Skeletal muscle cell (primary cell): ENCODE data around the gene RENBP.

Experiments
- DNase-seq: peaks from one replicate; pipeline ENCODE4 v3.0.0-alpha.2; 2010; ENCODE audit warnings: low read depth
- H3K4me3 ChIP-seq: 2 replicates; pipeline ENCODE4 v1.5.1; 2011; ENCODE audit warnings: low read depth, mild to moderate bottlenecking, control low read depth, low read length, moderate library complexity

Gene RENBP

DNA sequence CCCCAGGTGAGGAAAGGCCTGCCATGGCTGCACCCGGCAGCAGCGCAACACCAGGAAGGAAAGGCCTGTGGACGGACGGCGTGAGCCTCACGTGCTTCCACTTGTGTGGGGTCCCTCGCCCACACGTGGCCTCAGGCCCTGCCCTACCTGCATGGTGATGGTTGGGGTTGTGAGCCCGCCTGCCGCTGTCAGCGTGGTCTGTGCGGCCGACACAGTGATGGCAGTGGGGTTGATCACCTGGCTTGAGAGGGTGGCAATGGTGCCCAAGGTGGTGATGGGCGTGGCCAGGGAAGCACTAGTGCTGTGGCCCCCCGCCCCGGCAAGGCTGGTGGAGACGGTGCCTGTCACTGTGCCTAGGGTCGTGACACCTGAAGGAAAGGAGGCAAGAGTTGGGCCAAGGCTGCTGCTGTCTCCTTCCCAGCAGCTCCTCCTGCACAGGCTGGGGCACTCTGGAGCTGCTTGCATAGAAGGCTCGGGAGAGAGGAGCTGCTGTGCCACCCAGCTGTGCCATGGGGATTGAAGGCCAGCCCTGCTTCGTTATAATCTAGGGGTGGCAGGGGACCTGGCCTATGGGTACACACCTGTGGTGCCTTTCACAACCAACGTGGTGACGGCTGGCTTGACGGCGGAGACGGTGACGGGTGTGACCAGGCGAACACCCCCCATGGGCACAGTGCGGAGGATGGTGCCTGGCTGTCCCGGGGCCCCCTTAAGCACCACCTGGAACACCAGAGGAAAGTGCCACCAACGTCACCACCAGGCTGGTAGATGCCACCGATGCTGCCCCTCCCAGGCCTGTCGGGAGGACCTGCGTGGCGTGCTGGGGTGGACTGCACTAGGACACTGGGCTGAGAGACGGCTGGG, 11.8 kb upstream of the RENBP start:
- no peak for DNase-seq
- H3K4me3 ChIP-seq = no peak overlapping the region

DNA sequence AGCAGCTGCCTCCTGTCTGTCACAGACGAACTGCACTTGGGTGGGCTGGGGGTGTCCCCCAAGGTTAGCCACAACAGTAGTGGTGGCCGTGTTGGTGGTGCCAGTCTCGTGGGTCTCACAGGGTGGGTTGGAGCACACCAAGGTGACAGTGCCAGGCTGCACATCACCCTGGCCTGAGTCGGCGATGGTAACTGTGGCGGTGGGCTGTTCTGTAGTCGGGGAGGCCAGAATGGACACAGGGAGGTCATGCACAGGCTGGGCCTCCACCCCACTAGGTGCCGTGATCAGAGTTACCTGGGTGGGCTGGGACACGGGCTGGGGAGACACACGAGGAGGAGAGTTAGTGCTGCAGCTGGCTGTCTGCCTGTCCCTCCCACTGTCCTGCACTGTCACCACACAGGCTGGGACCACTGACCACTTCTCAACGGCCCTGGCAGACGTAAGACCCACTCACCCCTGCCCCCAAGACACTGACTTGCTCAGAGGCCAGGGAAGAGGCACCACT, 10.8 kb upstream of the RENBP start:
- no peak for DNase-seq
- no peak overlapping the region for H3K4me3 ChIP-seq

DNA sequence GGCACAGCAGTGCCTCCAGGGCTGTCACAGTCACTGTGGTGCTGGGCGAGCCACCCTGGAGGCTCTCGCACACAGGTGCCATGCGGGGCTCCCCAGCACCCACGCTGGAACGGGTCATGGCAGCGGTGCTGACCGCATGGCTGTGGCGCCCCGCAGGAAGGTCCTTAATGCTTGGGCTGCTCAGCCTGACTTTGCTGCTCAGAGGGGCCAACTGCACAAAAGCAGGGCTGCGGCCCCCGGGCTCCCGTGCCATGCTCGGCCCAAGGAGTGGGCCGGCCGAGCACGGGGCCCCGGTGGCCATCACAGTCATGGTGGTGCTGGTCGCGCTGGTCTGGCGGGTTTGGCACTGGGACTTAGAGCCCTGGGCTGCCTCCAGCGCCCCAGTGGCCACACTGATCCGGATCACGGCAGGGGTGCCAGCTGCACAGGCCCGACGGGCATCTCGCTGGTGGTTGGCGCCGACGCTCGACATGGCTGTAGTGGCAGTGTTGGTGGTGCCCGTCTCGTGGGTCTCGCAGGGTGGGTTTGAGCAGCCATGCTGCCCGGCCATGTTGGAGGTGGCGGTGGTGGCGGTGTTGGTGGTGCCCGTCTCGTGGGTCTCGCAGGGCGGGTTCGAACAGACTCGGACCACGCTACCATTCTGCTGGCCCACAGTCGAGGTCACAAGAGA, 10.2 kb upstream of the RENBP start:
- no peak for DNase-seq
- no peak overlapping the region for H3K4me3 ChIP-seq

DNA sequence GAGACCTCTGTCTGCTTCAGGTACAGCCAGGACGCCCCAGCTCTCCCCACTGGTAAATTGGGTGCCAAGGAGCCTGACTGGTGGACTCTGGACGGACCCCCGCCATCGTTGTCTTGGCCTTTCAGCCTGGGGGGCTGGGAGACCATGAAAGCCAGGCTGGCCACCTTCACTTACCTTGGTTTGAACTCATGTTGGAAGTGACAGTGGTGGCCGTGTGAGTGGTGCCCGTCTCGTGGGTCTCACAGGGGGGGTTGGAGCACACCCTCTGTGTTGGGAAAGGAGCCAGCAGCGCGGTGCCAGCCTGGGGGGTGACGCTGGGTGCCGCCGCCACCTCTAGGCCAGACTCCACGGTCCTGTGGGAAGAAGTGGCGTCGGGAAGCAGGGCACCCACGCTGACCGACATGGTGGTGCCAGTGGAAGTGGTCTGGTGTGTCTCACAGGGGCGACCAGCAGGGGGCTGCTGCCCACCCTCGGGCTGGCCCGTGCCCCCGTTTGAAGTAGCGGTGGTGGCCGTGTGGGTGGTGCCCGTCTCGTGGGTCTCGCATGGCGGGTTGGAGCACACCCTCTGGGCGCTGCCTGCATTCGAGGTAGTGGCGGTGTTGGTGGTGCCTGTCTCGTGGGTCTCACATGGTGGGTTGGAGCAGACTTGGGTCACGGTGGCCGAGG, 9.6 kb upstream of the RENBP start:
- H3K4me3 ChIP-seq = no peak overlapping the region
- no peak for DNase-seq

DNA sequence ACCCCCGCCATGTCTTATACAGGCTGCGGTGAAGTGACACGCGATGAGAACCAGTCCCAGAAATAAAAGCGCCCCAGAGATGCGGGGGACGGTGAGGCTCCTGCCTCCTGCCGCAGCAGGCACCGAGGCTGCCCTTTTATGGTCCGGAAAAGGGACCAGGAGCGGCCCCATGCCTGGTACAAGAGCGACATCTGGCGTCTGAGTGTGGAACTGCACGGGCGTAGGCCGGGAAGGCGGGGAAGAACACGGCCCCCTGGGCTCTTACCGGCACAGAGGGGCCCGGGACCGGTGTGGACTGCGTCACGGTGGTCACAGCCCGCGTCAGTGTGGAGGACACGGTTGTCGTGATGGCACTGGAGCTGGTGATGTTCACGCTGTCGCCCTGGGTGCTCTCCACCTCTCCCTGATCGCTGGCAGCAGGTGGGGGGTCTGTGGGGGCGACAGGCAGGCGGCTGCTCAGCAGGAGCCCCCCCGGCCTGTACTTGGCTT, 8.9 kb upstream of the RENBP start:
- no peak overlapping the region for H3K4me3 ChIP-seq
- DNase-seq = no peak

DNA sequence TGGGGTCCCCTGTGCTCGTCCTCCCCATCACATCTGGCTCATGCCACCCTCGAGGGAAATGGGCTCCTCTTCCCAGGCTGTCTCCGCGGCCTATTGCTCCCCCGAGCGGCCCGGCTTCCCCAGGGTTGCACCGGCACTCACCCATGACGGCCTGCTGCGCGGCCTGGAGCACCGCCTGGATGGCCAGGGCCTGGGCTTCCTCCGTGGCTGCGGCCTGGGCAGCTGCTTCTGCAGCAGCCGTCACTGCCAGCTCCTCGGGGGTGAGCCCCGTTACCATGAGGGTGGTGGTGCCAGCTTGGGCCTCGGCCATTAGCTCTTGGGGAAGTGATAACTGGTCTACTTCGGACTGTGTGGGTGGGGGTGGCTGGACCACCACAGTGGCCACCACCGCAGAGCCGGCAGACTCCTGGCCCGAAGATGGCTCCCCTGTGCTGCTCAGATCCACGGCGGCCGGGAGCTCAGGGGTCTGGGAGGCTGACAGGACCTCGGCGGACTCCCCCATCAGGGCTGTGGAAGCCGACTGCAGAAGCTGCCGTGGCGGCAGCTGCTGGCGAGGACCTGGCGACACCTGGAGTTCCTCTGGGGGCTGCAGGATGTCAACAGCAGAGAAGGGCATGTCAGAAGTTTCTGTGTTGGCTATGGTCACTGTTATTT, 8.1 kb upstream of the RENBP start:
- DNase-seq = no peak
- H3K4me3 ChIP-seq = no peak overlapping the region

- H3K4me3 ChIP-seq = no peak overlapping the region
- no peak for DNase-seq
Measured at GRCh38 chrX:153951683-153952372, 7.4 kb upstream of the RENBP start.

DNA sequence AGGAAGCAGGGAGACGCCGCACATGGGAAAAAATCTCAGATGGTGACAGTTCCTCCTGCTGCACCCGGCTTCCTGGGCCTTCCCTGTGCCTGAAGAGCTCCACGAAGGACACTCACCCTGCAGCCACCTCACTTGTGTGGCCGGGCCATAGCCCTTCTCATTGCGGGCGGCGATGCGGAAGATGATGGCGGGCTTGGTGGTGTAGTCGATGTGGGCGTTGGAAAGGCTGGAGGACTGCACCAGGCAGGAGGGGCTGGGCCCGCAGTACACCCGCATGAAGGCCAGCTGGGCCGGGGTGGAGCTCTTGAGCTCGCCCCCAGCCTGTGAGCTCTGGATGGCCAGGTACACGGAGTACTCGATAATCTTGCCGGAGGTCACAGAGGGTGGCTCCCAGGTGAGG, 5.7 kb upstream of the RENBP start:
- no peak for DNase-seq
- no peak overlapping the region for H3K4me3 ChIP-seq

GRCh38 chrX:153948847-153949805, 4.7 kb upstream of the RENBP start:
- no peak overlapping the region for H3K4me3 ChIP-seq
- no peak for DNase-seq

DNA sequence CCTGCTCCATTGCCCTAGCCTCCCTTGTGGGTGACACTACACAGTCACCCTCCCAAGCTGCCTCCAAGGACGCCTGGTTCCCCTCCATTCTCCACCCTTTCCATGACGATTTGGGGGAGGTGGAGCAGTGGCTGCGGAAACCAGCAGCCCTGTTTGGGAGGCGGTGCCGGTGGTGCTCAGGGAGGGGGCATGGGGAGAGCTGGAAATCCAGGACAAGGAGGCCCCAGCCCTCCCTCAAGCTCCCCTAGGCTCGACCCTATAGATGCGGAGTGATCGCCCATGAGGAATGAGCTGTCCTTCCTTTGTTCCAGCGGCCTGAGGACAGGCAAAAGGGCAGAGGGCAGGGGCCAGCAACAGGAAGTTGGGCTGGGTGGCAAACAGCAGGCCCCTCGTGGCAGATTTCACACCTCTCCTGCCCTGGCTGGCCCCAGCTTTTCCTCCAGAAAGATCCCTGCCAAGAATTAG, 3.6 kb upstream of the RENBP start:
- H3K4me3 ChIP-seq = no peak overlapping the region
- DNase-seq = no peak

GRCh38 chrX:153947009-153947769, 2.7 kb upstream of the RENBP start:
- DNase-seq = no peak
- no peak overlapping the region for H3K4me3 ChIP-seq

DNA sequence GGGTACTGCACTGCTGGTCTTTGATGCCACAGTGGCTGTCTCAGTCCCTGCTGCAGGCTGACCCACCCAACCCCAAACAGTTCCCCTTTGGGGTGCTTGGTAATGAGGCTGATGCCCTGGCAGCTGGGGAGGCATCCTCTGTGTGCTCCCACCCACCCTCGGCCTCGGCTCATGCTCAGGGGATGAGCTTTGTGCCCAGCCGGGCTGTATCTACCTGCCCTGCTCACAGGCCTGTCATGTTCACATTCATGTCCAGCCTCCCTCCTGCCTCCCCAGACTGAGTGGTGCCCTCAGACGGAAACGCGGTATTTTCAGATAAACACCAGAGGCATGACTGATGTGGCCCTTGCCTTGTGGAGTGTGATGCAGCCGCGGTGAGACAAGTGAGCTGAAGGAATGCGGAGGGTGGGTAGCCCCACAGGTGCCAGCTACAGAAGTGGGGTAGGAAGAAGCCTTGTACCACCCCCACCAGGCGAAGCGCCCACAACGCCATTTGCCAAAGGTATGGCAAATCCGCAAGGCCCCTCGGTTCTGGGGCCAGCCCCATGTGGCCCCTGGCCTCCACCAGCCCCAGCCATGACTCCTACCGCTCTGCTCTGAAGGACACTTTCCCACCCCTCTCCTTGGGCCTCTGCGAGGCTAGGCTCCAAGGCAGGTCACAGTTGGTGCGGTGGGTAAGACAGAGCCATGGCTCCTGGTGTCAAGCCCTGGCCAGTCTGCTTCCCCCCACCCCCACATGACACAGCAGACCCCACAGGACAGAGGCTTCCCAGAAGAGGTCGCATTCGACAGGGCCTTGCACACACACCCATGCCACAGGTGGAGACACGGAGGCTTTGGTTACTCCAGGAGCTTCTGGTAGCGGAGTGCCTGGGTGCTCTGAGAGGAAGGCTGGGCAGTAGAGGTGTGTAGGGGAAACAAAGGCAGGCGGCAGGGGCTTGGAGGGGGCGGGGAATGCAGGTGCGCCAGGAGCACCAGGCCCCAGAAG, 1.8 kb upstream of the RENBP start:
- no peak overlapping the region for H3K4me3 ChIP-seq
- no peak for DNase-seq

GRCh38 chrX:153944800-153945150, 332 bp upstream of the RENBP start:
- no peak for DNase-seq
- H3K4me3 ChIP-seq = no peak overlapping the region

GRCh38 chrX:153941336-153942252, 2.8 kb downstream of the RENBP start:
- DNase-seq = no peak
- no peak overlapping the region for H3K4me3 ChIP-seq

GRCh38 chrX:153939573-153939972, 4.9 kb downstream of the RENBP start:
- no peak overlapping the region for H3K4me3 ChIP-seq

More at GRCh38 chrX:153939573-153939972, 4.9 kb downstream of the RENBP start:
- no peak for DNase-seq
